DOHH2 (cell line): ENCODE measurements around the gene B3GNT2.

ENCODE experiments used
- EZH2phosphoT487 ChIP-seq: fragments of 200-600 bp; sonication (generic); IDR thresholded peaks from 2 replicates; pipeline ENCODE4 v1.6.1; 2017; ENCODE audit warnings: borderline replicate concordance, mild to moderate bottlenecking, antibody characterized with exemption, low read length, moderate library complexity, mixed read lengths
- TF ChIP-seq, protein P1 (sequence below): fragments of 200-600 bp; sonication (generic); IDR thresholded peaks from one replicate; pipeline ENCODE4 v1.5.1; 2014; ENCODE audit warnings: antibody characterized with exemption, mild to moderate bottlenecking, low read depth, low read length; ENCODE audit not compliant: poor library complexity, severe bottlenecking

- TF ChIP-seq, protein P1, sequence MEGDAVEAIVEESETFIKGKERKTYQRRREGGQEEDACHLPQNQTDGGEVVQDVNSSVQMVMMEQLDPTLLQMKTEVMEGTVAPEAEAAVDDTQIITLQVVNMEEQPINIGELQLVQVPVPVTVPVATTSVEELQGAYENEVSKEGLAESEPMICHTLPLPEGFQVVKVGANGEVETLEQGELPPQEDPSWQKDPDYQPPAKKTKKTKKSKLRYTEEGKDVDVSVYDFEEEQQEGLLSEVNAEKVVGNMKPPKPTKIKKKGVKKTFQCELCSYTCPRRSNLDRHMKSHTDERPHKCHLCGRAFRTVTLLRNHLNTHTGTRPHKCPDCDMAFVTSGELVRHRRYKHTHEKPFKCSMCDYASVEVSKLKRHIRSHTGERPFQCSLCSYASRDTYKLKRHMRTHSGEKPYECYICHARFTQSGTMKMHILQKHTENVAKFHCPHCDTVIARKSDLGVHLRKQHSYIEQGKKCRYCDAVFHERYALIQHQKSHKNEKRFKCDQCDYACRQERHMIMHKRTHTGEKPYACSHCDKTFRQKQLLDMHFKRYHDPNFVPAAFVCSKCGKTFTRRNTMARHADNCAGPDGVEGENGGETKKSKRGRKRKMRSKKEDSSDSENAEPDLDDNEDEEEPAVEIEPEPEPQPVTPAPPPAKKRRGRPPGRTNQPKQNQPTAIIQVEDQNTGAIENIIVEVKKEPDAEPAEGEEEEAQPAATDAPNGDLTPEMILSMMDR, result no peak
- no peak for TF ChIP-seq EZH2phosphoT487
Measured at GRCh38 chr2:62202729-62203128, 6.8 kb downstream of the B3GNT2 start.
